H1 (cell line): ENCODE data around the gene CHI3L2. TPM values are rescaled to one million over a fixed set of nuclear protein-coding genes. Genes with fewer than 3 reads are reported as not detected.

Experiments
- CTCF ChIA-PET: fragments of 300-600 bp; sonication (Branson Sonifier 250); formaldehyde crosslinking; loops from one replicate; lab custom pipeline; 2021; ENCODE audit not compliant: partially characterized antibody; lab: Charles Lee
- POLR2A ChIA-PET: fragments of 300-600 bp; sonication (Branson Sonifier 250); formaldehyde crosslinking; loops from one replicate; lab custom pipeline; 2021; ENCODE audit warnings: inconsistent platforms; ENCODE audit not compliant: partially characterized antibody; lab: Charles Lee
- DNase-seq, 2 experiments: peaks; one replicate each; pipeline versions ENCODE4 v3.0.0 to v3.0.0-alpha.2; 2010 to 2022; ENCODE audit warnings: low spot score in 2 of 2, low read depth in 1 of 2, mixed read lengths in 1 of 2
- FAIRE-seq: peaks from 2 replicates; lab custom pipeline; 2011; peaks lifted over from hg19 to GRCh38; lab: Jason Lieb, UNC
- H2AFZ ChIP-seq: 2 replicates; pipeline ENCODE4 v1.8.1; 2012; ENCODE audit warnings: low read length, inconsistent platforms
- H2AK5ac ChIP-seq: 2 replicates; pipeline ENCODE4 v1.6.1; 2013; ENCODE audit warnings: low read depth, low read length
- H2BK120ac ChIP-seq: replicated peaks from 2 replicates; pipeline ENCODE3; 2013; ENCODE audit warnings: low read depth, low read length, inconsistent platforms
- H2BK12ac ChIP-seq: 2 replicates; pipeline ENCODE4 v1.6.1; 2013; ENCODE audit warnings: low read depth, low read length
- H2BK15ac ChIP-seq: 2 replicates; pipeline ENCODE4 v1.6.1; 2013; ENCODE audit warnings: low read length
- H2BK20ac ChIP-seq: 2 replicates; pipeline ENCODE4 v1.6.1; 2013; ENCODE audit warnings: low read length
- H2BK5ac ChIP-seq: 2 replicates; pipeline ENCODE4 v1.6.1; 2013; ENCODE audit warnings: low read depth, low read length
- H3K14ac ChIP-seq: 2 replicates; pipeline ENCODE4 v1.6.1; 2013; ENCODE audit warnings: inconsistent platforms; ENCODE audit not compliant: insufficient read length
- H3K18ac ChIP-seq: 2 replicates; pipeline ENCODE4 v1.6.1; 2013; ENCODE audit warnings: low read length; ENCODE audit errors: extremely low read depth
- H3K23ac ChIP-seq: 2 replicates; pipeline ENCODE4 v1.6.1; 2013; ENCODE audit warnings: inconsistent platforms; ENCODE audit not compliant: insufficient read length
- H3K23me2 ChIP-seq: 2 replicates; pipeline ENCODE4 v1.6.1; 2013; ENCODE audit warnings: low read depth, low read length
- H3K27ac ChIP-seq: 2 replicates; pipeline ENCODE4 v1.6.1; 2011; ENCODE audit warnings: low read depth, low read length, inconsistent platforms
- H3K27me3 ChIP-seq, 4 experiments: replicated peaks in 1 of 4; 1 replicate in 1 of 4; 2 replicates in 3 of 4; pipeline versions ENCODE4 v1.6.1 to v1.8.1; 2011 to 2013; ENCODE audit warnings: low read length in 3 of 4, mild to moderate bottlenecking in 3 of 4, inconsistent platforms in 2 of 4, mixed read lengths in 2 of 4, moderate library complexity in 1 of 4; ENCODE audit not compliant: control insufficient read depth in 3 of 4, insufficient read depth in 3 of 4; ENCODE audit errors: extremely low read depth in 1 of 4
- H3K36me3 ChIP-seq, 4 experiments: 2 replicates each; pipeline versions ENCODE4 v1.6.1 to v1.8.1; 2011 to 2013; ENCODE audit warnings: mild to moderate bottlenecking in 4 of 4, low read length in 3 of 4, moderate library complexity in 2 of 4, control low read depth in 1 of 4, inconsistent platforms in 1 of 4; ENCODE audit not compliant: insufficient read depth in 4 of 4, control insufficient read depth in 2 of 4
- H3K4ac ChIP-seq: replicated peaks from 2 replicates; pipeline ENCODE3; 2013; ENCODE audit warnings: low read length, low read depth, mixed read lengths, inconsistent platforms; ENCODE audit not compliant: insufficient read length
- H3K4me1 ChIP-seq, 4 experiments: replicated peaks in 1 of 4; 1 replicate in 1 of 4; 2 replicates in 3 of 4; pipeline versions ENCODE4 v1.6.1 to v1.8.1; 2011 to 2013; ENCODE audit warnings: low read length in 3 of 4, inconsistent platforms in 2 of 4, mixed read lengths in 1 of 4; ENCODE audit not compliant: insufficient read depth in 4 of 4, control insufficient read depth in 3 of 4
- H3K4me2 ChIP-seq, 2 experiments: 2 replicates each; pipeline versions ENCODE4 v1.6.1 to v1.8.1; 2011 to 2013; ENCODE audit warnings: low read depth in 2 of 2, low read length in 2 of 2, control low read depth in 1 of 2, inconsistent platforms in 1 of 2, mild to moderate bottlenecking in 1 of 2; ENCODE audit not compliant: insufficient read depth in 1 of 2
- H3K4me3 ChIP-seq, 4 experiments: fragments of 200-600, 300-600 bp in 1 of 4; sonication (generic), shearing (Covaris generic), sonication (Bioruptor Twin) in 1 of 4; 2 replicates each; pipeline versions ENCODE4 v1.5.1 to v1.8.1; 2011 to 2016; ENCODE audit warnings: low read length in 4 of 4, low read depth in 3 of 4, control low read depth in 2 of 4, inconsistent platforms in 2 of 4, mild to moderate bottlenecking in 2 of 4, mixed read lengths in 1 of 4, moderate library complexity in 1 of 4; ENCODE audit not compliant: insufficient read depth in 2 of 4; ENCODE audit errors: extremely low read depth in 1 of 4
- H3K56ac ChIP-seq: replicated peaks from 2 replicates; pipeline ENCODE3; 2013; ENCODE audit warnings: low read depth, mild to moderate bottlenecking, mixed read lengths, low read length, inconsistent platforms; ENCODE audit not compliant: insufficient read length
- H3K79me1 ChIP-seq: 2 replicates; pipeline ENCODE4 v1.6.1; 2013; ENCODE audit warnings: low read depth, low read length, control low read depth
- H3K79me2 ChIP-seq, 2 experiments: 2 replicates each; pipeline versions ENCODE4 v1.6.1 to v1.8.1; 2012 to 2013; ENCODE audit warnings: low read length in 2 of 2, mild to moderate bottlenecking in 2 of 2, inconsistent platforms in 1 of 2; ENCODE audit not compliant: insufficient read depth in 2 of 2, control insufficient read depth in 1 of 2
- H3K9ac ChIP-seq, 4 experiments: replicated peaks in 1 of 4; 1 replicate in 1 of 4; 2 replicates in 3 of 4; pipeline versions ENCODE4 v1.6.1 to v1.8.1; 2011 to 2013; ENCODE audit warnings: low read depth in 3 of 4, low read length in 3 of 4, control low read depth in 2 of 4, mild to moderate bottlenecking in 2 of 4, moderate library complexity in 2 of 4, inconsistent platforms in 1 of 4; ENCODE audit errors: extremely low read depth in 1 of 4
- H3K9me3 ChIP-seq, 2 experiments: 2 replicates each; pipeline versions ENCODE4 v1.6.1 to v1.8.1; 2012 to 2013; ENCODE audit warnings: mild to moderate bottlenecking in 2 of 2, moderate library complexity in 2 of 2, control low read depth in 1 of 2, inconsistent platforms in 1 of 2, low read depth in 1 of 2, low read length in 1 of 2, mixed read lengths in 1 of 2; ENCODE audit not compliant: insufficient read depth in 2 of 2
- H4K20me1 ChIP-seq, 2 experiments: replicated peaks in 1 of 2; 2 replicates each; pipeline versions ENCODE3 to v1.8.1; 2011 to 2013; ENCODE audit warnings: inconsistent platforms in 2 of 2, low read length in 2 of 2, mild to moderate bottlenecking in 1 of 2; ENCODE audit not compliant: insufficient read depth in 2 of 2, control insufficient read depth in 1 of 2
- H4K5ac ChIP-seq: 2 replicates; pipeline ENCODE4 v1.6.1; 2013; ENCODE audit warnings: low read length, low read depth, mixed read lengths, inconsistent platforms; ENCODE audit not compliant: insufficient read length
- H4K8ac ChIP-seq: 2 replicates; pipeline ENCODE4 v1.8.0; 2013; ENCODE audit warnings: mild to moderate bottlenecking, moderate library complexity, low read length, inconsistent platforms; ENCODE audit not compliant: insufficient read depth; ENCODE audit errors: extremely low read depth
- H4K91ac ChIP-seq: replicated peaks from 2 replicates; pipeline ENCODE3; 2013; ENCODE audit warnings: low read length, mixed read lengths, inconsistent platforms; ENCODE audit not compliant: insufficient read length
- BRCA1 ChIP-seq: IDR thresholded peaks from 2 replicates; pipeline ENCODE4 v1.6.1; 2012; ENCODE audit warnings: low read depth, low read length, improper control_type of control experiment
- CEBPB ChIP-seq: IDR thresholded peaks from 2 replicates; pipeline ENCODE4 v1.6.1; 2012; ENCODE audit warnings: low read depth, low read length
- CHD1 ChIP-seq: IDR thresholded peaks from 2 replicates; pipeline ENCODE4 v1.6.1; 2012; ENCODE audit warnings: low read depth, low read length, improper control_type of control experiment
- CREB1 ChIP-seq: IDR thresholded peaks from 2 replicates; pipeline ENCODE4 v1.6.1; 2012; ENCODE audit warnings: inconsistent platforms
- CTCF ChIP-seq, 3 experiments: IDR thresholded peaks; 1 replicate in 2 of 3; 2 replicates in 1 of 3; pipeline versions ENCODE4 v1.5.1 to v1.6.1; 2011; ENCODE audit warnings: low read length in 3 of 3, mild to moderate bottlenecking in 3 of 3, inconsistent platforms in 2 of 3, low read depth in 1 of 3, moderate library complexity in 1 of 3; ENCODE audit not compliant: insufficient read depth in 1 of 3; ENCODE audit errors: control extremely low read depth in 1 of 3
- EGR1 ChIP-seq: IDR thresholded peaks from 2 replicates; pipeline ENCODE4 v1.6.1; 2011; ENCODE audit warnings: low read depth, low read length, borderline replicate concordance
- FOSL1 ChIP-seq: IDR thresholded peaks from 2 replicates; pipeline ENCODE4 v1.6.1; 2011; ENCODE audit warnings: mild to moderate bottlenecking, low read depth, low read length, moderate library complexity; ENCODE audit not compliant: insufficient read depth
- KDM5A ChIP-seq: fragments of 200-600 bp; IDR thresholded peaks from 2 replicates; pipeline ENCODE4 v1.7.1; 2012; ENCODE audit warnings: mild to moderate bottlenecking, low read length, inconsistent platforms, mixed read lengths
- SIX5 ChIP-seq: IDR thresholded peaks from 2 replicates; pipeline ENCODE4 v1.6.1; 2011; ENCODE audit warnings: mild to moderate bottlenecking, low read depth, low read length
- SUZ12 ChIP-seq: fragments of 200-600 bp; sonication (generic); IDR thresholded peaks from 2 replicates; pipeline ENCODE4 v1.6.1; 2012; ENCODE audit warnings: mild to moderate bottlenecking, inconsistent platforms, low read length, moderate library complexity, mixed read lengths
- TBP ChIP-seq: IDR thresholded peaks from 2 replicates; pipeline ENCODE4 v1.6.1; 2011; ENCODE audit warnings: low read depth, low read length, improper control_type of control experiment
- TCF12 ChIP-seq: IDR thresholded peaks from 2 replicates; pipeline ENCODE4 v1.6.1; 2011; ENCODE audit warnings: low read depth, mild to moderate bottlenecking, low read length
- TEAD4 ChIP-seq: IDR thresholded peaks from 2 replicates; pipeline ENCODE4 v1.6.1; 2012; ENCODE audit warnings: low read depth, low read length, inconsistent platforms, mixed read lengths
- WGBS, 2 experiments: shearing (Covaris generic) in 1 of 2; methylation state at CpG; one replicate each; pipeline versions ENCODE4 v1.1.6 to v1.1.7; 2013 to 2015; ENCODE audit warnings: low lambda C conversion rate in 2 of 2, mixed read lengths in 2 of 2, inconsistent platforms in 1 of 2, low coverage in 1 of 2, missing lambda C conversion rate in 1 of 2; ENCODE audit not compliant: insufficient replicate concordance in 2 of 2, insufficient coverage in 1 of 2, insufficient read length in 1 of 2; ENCODE audit errors: extremely low coverage in 1 of 2, missing lambda C conversion rate in 1 of 2; 5-methylcytosine and 5-hydroxymethylcytosine counted together
- polyA plus RNA-seq, 7 experiments: library from polyadenylated mRNA; depleted of rRNA in 3 of 7; stranded (reverse) in 5 of 7; unstranded in 2 of 7; fragments of >200 nt in 5 of 7; fragments of 200-250 nt in 2 of 7; gene quantifications; 1 replicate in 5 of 7; 2 replicates in 1 of 7; 4 replicates in 1 of 7; pipeline versions ENCODE4 v1.2.1 to v1.2.3, GENCODE V29; 2011 to 2013; ENCODE audit warnings: missing spikeins in 2 of 7, mixed read lengths in 2 of 7
- total RNA-seq: library from RNA; stranded (reverse); fragmentation: NEBNext Ultra II Directional; extraction: Animal tissue kit (Norgen Biotek cat#: 25700); gene quantifications from 2 replicates; pipeline ENCODE4 v1.2.1, GENCODE V29; 2021

Gene CHI3L2
- total and polyA plus RNA-seq, 2 of the 8 experiments (the other 6 are each of a cell fraction or from before 2014, with no cell fraction given): not detected

- Histone ChIP-seq H2BK12ac (no peak overlapping the region), H3K36me3 (no peaks in the 10 kb centered on the region), H3K79me2 (no peaks in the 10 kb centered on the region), H2AK5ac (no peak overlapping the region), H3K27ac (no peak overlapping the region), H3K14ac (no peak overlapping the region), H3K23me2 (no peaks in the 10 kb centered on the region; the same call in 1 of the 2 replicates), H4K5ac (no peak overlapping the region), H4K8ac (no peak overlapping the region), H4K91ac (no peak overlapping the region), H3K23ac (no peak overlapping the region), H3K79me1 (no peaks in the 10 kb centered on the region), H2BK15ac (no peak overlapping the region), H2BK120ac (no peak overlapping the region), H3K56ac (no peak overlapping the region), H3K4me2 (no peak overlapping the region)
- POLR2A ChIA-PET: no interaction called here
- no peak for FAIRE-seq
- TF ChIP-seq KDM5A: no peak
- no peak for TF ChIP-seq TCF12
- no peak for TF ChIP-seq CHD1
- no peak for TF ChIP-seq FOSL1
- no peak for TF ChIP-seq SUZ12
- no peak for TF ChIP-seq TEAD4
- TF ChIP-seq SIX5: no peak
- no peak for TF ChIP-seq CREB1
- no peak for TF ChIP-seq CTCF (IDR thresholded peaks at IDR 0.05; ENCODE audit: control extremely low read depth in 1 of 3, insufficient read depth in 1 of 3, low read depth in 1 of 3, low read length in 3 of 3)
- no peak for TF ChIP-seq BRCA1
- no peak for TF ChIP-seq CEBPB
- no peak for TF ChIP-seq TBP
- TF ChIP-seq EGR1: no peak
- TF ChIP-seq, all 59 proteins: peak for 0
- no peak overlapping the region for H3K9ac ChIP-seq
- H4K20me1 ChIP-seq: no peaks in the 10 kb centered on the region
- WGBS, 2 experiments: 87% methylated on average over 1 of the region's 1 CpG; no CpG with 5 or more reads in 1 of the 2 experiments
- no peak overlapping the region for H3K4me3 ChIP-seq
- no peak overlapping the region for H2BK20ac ChIP-seq
- peaks cover 0 to 3% (median 1%) of the 10 kb centered on the region in 4 experiments; a peak in 3 of 7 replicates for H3K4me1 ChIP-seq
- H3K9me3 ChIP-seq: no peaks in the 10 kb centered on the region
- no peak overlapping the region for H2AFZ ChIP-seq
- H3K18ac ChIP-seq: no peak overlapping the region
- H3K27me3 ChIP-seq: peaks cover 15 to 22% (median 17%) of the 10 kb centered on the region in 4 experiments
- H2BK5ac ChIP-seq: no peak overlapping the region
- CTCF ChIA-PET: interaction anchor here (2.4 kb wide), 1 partner anchor 10 kb away, joined by 8 read pairs; no protein-coding TSS in a partner anchor
- DNase-seq: no peak
- no peak overlapping the region for H3K4ac ChIP-seq
Observed at GRCh38 chr1:111208921-111209320, 18.6 kb upstream of the CHI3L2 start.
